DMS153 (cell line): ENCODE measurements around the gene NECAB3.
"Not testable (repeated sequence)": the region's sequence is repeated elsewhere in the genome, so short reads cannot be mapped to it uniquely, and the experiment has no call there.

Experiments used
- DNase-seq: peaks from one replicate; lab custom pipeline; 2025; lab: John Stamatoyannopoulos, UW

Gene NECAB3, protein sequence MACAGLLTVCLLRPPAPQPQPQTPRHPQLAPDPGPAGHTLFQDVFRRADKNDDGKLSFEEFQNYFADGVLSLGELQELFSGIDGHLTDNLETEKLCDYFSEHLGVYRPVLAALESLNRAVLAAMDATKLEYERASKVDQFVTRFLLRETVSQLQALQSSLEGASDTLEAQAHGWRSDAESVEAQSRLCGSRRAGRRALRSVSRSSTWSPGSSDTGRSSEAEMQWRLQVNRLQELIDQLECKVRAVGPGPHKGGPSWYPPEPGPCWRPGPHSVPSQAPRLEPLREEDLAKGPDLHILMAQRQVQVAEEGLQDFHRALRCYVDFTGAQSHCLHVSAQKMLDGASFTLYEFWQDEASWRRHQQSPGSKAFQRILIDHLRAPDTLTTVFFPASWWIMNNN

DNA sequence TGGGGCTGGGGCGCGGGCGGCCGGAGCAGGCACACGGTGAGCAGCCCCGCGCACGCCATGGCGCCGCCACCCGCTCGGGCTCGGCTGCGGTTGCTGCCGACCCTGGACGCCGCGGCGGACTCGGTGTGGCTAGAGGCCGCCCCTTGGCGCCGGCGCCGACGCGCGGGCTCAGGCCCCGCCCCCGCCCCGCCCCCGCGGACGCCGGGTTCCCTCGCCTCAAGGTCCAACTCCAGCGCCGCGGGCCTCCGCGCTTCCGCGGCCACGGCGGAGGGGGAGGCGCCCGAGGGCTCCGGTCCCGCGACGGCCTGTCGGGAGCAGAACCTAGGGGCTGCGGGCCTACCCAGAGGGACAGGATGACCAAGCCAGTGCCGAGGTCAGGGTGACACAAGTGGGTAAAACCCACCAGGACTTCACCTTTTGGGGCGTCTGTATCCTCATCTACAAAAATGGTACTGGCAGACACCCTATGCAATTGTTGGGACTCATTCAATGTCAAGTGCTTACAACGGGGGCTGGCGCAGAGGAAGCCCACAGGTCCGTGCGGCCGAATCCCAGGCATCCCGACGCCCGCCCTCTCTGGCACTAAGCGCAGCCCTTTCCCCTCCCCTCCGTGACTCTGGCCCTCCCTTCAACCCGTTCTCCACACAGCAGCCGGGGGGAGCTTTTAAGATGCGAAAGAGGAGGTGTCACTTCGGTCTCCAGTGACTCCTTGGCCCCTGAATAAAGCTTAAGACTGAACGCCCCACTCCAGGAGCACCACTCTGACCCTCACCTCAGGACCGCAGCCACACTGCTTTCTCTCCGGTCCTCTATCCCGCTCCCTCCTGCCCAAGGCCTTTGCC is at the start of gene NECAB3:
Gene NECAB3, minus strand, starts transcription at position 135 of the 842 bp plus-strand sequence. Its CDS starts 76 bp downstream, at position 59.
- DNase-seq: peak; percentile 52

DNA sequence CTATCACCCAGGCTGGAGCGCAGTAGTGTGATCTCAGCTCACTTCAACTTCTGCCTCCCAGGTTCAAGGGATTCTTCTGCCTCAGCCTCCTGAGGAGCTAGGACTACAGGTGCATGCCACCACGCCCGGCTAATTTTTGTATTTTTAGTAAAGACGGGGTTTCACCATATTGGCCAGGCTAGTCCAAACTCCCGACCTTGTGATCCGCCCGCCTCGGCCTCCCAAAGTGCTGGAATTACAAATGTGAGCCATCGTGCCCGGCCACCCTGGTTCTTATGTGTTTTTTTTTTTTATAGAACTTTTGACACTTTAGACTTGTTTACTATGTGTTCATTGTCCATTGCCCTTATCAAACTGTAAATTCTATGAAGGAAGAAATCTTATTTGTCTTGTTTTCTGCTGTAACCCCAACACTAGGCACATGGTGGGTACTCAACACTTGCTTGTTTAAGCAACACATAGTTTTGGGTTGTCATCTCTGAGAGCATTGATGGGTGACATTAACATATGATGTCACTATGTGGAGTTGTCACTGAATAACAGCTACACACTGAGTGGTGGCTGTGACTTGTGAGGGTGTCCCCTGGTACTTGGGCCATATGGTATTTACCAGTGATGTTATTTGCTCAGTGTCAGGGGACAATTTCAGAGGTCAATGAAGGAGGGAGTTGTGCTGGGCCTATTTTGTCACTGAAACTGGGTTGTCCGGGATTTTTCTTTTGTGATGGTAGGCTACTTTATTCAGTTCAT is 47.3 kb upstream of the NECAB3 start:
- no peak for DNase-seq

DNA sequence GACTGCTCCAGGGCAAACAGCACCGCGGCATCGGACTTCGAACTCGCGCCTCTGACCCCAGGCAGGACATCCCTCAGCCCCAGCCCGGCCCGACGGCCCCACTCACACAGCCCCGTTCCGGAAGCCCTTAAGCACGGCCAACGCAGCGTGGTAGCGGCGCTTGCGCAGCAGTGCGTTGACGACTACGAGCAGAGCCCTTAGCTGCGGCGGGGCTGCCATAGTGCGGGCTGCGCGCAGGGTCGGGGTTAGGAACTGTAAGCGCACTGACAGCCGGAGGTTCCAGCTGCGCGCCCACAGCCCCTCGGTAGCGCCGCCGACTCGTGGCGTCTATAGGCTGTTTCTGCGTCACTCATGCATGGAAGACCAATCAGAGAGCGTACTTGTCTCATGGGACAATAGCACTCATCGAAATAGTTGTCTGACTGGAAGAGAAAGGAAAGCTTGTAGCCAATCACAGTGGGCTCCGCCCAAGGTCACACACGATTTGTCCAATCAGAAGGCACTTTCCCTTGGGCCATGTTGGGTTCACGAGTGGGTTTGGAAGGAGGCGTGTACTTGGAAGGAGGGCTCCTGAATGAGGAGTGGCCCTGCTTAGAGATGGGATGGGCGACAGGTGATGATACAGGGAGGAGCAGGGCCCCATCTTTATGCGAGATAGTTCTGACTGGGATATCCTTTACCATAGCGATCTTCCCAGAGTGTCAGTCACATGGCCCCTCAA is 45.9 kb upstream of the NECAB3 start, which contains the start of gene PXMP4:
Gene PXMP4, minus strand, starts transcription at position 322 of the 721 bp plus-strand sequence. Its CDS starts 103 bp downstream, at position 219.
- DNase-seq: peak; percentile 100

DNA sequence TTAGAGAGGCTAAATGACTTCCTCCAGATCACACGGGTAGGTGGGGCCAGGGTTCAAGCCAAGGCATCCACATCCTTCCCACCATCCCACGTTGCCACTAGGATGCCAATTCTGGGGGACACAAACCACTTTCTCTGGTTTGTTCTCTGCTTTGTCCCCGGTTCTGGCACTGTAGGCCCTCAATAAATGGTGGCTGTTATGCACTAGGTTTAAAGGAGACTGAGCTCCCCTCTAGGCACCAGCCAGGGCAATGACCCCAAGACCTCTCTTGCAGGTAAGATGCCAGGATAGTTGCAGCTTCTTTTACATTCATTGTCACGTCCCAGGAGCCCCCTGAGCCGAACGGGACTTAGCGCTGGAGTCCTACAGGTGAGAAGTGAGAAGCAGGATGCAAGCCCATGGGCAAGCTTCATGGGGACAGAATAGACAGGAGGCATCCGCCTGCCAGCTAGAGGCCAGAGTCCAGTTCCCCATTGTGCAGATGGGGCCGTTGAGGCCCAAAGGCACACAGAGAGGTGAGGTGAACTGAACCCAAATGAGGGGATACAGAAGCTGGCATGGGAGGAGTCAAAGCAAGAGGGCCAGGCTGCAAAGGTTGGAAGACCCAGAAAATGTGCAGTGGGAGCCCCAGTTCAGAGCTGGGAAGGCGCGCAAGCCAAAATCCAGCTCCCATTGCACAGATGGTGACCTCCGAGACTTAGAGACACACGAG is 45.2 kb upstream of the NECAB3 start:
- DNase-seq: no peak

DNA sequence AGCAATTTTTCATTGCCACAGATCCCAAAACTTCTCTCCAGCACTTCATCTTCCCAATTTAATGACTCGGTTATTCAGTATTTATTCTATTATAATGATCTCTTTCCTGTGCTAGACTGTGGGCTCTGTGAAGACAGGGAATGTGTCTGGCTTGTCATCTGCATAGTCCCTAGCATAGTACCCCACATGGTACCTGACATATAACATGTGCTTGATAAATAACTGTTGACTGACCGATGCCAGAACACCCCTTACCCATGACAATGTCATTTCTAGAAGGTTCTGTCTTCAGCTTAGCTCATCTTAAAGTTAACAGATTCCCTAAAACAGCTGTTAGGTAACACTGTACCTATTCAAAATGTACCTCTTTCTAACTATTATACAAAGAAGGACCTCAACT is 42.3 kb upstream of the NECAB3 start:
- DNase-seq: no peak

DNA sequence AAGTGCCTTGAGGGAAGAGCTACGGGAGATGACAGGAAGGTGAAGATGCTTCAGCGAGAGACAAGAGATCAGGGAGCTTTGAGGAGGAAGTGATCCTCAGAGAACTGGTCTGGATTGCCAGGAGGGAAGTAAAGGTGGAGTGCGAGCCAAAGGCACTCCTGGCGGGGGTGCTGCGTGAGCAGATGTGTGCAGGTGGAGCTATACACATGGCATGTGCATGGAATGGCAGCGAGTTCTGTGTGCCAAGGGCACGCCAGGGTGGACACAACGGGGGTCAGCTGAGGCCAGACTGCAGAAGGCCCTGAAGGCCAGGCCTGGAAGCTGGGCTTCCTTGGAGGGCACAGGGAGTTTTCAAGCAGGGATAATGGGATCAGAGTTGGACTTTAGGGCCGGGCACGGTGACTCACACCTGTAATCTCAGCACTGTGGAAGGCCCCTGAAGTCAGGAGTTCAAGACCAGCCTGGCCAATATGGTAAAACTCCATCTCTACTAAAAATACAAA is 39.7 kb upstream of the NECAB3 start:
- DNase-seq: no peak

DNA sequence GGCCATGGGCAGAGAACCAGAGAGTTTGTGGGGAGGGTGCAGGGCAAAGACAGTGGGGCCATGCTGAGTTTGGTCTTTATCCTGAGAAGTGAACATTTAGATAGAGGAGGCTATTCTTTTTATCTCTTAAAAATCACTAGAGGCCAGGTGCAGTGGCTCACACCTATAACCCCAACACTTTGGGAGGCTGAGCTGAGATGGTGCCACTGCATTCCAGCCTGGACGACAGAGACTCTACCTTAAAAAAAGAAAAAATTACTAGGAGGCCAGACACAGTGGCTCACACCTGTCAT is 37.2 kb upstream of the NECAB3 start:
- DNase-seq: no peak

DNA sequence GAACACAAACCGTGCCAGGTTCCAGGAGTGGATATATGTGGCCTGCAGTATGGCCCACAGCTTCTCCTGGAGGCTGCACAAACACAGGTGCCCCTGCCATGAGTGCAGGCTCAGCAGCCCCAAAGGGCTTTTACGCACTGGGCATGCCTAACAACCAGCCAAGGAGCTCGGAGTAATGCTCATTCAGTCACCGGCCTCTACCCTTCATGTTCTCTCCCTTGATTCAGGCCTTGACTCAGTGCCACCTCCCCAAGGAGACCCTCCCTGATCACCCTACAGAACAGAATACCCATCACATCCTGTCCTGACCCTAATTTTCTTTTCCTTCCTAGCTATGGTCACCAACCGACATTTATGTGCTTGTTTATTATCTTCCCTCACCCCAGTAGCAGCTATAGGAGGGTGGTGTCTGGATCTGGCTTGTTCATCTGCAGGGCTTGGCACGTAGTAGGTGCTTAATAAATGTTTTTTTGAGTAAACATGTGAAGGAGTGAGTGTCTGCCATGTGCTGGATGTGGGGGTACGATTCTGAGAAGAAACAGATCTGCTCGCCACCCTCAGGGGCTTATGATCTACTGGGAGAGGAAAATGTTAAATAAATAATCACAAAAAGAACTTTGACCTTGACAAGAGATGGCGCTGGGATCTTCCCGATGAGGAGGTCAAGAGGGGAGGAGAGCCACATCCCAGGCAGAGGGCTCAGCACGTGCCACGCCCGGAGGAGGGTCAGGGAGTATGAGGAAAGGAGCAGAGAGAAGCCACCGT is 36.6 kb upstream of the NECAB3 start:
- no peak for DNase-seq

DNA sequence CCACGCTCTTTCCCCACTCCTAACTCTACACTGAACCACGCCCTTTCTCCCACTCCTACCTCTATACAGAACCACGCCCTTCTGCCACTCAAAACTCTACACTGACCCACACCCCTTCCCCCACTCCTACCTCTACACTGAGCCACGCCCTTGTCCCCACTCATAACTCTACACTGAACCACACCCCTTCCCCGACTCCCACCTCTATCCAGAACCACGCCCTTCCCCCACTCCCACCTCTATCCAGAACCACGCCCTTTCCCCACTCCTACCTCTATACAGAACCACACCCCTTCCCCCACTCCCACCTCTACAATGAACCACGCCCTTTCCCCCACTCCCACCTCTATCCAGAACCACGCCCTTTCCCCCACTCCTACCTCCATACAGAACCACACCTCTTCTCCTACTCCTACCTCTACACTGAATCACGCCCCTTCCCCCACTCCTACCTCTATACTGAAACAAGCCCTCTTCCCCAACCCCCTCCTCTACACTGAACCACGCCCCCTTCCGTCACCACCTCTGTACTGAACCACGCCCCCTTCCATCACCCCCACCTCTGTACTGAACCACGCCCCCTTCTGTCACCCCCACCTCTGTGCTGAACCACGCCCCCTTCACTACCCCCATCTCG is 35.8 kb upstream of the NECAB3 start:
- no peak for DNase-seq

DNA sequence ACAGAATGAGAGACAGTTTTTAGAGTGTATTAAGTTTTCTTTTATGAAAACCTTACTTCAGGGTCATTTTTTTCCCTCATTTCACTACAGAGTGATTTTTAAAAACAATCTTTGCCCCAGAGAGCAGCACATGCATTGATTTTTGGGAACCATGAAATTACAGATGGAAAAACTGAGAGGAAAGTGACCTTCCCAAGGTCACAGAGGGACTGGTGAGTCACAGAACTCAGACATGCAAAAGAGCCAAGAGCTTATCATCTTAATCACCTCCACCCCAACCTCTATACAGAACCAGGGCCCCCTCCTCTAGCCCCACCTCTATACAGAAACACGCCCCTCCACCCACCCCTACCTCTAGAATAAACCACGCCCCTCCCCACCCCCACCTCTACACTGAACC is 35.2 kb upstream of the NECAB3 start:
- no peak for DNase-seq

DNA sequence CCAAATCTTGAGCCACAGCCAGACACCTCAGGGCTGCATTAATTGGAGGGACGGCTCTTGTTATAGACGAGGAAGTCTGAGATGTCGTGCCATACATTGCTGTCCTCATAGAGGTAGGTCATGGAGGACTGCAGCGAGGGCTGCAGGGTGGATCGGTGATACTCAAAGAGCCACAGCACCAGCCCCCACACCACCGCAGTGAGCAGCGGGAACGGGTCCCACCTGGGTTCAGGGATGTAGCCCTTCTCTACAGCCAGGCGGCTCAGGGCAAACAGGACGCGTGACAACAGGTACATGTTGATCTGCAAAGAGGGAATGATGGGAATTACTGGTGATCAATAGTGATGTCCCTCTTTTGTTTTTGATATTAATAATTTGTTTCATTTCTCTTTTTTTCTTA is 33.4 kb upstream of the NECAB3 start:
- no peak for DNase-seq

DNA sequence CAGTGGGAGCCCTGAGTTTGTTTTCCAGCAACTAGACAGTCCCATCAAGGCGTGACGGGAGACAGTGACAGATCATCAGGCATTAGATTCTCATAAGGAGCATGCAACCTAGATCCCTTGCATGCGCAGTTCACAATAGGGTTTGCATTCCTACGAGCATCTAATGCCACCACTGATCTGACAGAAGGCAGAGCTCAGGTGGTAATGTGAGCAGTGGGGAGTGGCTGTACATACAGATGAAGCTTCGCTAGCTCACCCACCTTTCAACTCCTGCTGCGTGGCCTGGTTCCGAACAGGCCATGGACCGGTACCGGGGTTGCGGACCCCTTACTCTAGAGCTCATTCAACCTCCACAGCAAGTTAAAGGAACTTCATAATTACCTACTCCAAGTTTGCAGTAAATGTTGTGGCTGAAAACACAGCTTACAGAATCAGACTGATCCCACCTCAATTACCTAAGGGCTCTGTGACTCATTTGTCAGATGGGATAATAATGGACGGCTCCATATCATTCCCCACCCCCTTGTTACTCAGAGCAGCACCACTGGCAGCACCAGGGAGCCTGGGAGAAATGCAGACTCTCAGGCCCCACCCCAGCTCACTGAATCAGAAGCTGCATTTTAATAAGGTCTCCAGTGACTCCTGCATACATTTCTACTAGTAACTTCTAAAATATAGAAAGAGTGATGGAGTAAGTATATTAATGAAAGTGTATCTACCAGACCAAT is 30.1 kb upstream of the NECAB3 start:
- no peak for DNase-seq

DNA sequence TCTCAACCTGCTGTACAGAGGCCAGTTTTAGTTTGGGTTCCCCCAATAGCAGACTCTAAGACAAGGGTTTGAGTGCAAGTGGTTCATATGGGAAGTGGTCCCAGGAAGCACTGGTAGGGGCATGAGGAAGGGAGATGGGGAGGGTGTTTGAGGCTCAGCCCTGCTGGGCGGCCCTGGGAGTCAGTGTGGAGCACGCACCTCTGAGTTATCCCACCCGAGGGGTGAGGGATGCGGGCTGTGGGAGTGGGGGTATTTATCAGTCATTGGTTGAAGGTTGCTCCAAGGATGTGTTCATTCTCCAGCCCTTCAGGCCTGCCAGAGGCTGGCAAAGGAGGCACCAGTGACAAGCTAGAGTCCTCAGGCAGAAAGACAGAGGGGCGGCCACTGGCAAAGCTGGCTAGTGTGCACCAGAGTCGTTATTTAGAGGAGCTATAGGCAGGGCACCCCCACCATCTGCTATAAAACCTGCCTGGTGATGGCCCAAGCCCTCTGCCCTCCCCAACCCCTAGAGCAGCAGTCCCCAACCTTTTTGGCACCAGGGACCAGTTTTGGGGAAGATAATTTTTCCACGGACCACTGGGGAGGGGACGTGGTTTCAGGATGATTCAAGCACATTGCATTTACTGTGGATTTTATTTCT is 29.4 kb upstream of the NECAB3 start:
- no peak for DNase-seq

DNA sequence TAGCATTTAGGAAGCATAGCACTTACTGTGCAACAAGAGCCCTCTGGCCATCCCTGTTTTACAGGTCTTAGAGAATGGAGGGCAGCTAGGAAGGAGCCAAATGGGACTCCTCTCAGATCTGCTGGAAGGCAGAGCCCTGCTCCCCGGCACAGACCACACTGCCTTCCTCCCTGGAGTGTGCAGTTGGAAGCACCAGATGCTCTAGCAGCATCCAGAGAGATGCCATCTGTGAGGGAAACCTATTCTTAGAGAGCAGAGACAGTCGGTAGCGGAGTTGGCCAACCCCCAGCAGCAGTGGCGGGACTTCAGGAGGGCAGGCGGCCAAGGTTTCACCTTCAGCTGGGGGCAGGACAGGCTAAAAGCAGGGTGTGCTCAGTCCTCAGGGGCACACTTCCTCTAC is 28.6 kb upstream of the NECAB3 start:
- DNase-seq: no peak

DNA sequence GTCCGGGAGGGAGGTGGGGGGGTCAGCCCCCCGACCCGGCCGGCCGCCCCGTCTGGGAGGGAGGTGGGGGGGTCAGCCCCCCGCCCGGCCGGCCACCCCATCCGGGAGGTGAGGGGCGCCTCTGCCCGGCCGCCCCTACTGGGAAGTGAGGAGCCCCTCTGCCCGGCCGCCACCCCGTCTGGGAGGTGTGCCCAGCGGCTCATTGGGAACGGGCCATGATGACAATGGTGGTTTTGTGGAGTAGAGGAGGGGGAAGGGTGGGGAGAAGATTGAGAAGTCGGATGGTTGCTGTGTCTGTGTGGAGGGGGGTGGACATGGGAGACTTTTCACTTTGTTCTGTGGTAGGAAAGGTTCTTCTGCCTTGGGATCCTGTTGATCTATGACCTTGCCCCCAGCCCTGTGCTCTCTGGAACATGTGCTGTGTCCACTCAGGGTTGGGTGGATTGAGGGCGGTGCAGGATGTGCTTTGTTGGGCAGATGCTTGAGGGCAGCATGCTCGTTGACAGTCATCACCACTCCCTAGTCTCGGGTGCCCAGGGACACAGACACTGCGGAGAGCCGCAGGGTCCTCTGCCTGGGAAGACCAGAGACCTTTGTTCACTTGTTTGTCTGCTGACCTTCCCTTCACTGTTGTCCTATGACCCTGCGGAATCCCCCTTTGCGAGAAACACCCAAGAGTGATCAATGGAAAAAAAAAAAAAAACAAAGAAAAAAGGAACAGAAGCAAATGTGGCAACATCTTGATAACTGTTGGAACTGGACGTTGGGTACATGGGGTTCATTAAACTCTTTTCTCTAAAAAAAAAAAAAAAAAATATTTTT is 27.6 kb upstream of the NECAB3 start:
- DNase-seq: no peak

DNA sequence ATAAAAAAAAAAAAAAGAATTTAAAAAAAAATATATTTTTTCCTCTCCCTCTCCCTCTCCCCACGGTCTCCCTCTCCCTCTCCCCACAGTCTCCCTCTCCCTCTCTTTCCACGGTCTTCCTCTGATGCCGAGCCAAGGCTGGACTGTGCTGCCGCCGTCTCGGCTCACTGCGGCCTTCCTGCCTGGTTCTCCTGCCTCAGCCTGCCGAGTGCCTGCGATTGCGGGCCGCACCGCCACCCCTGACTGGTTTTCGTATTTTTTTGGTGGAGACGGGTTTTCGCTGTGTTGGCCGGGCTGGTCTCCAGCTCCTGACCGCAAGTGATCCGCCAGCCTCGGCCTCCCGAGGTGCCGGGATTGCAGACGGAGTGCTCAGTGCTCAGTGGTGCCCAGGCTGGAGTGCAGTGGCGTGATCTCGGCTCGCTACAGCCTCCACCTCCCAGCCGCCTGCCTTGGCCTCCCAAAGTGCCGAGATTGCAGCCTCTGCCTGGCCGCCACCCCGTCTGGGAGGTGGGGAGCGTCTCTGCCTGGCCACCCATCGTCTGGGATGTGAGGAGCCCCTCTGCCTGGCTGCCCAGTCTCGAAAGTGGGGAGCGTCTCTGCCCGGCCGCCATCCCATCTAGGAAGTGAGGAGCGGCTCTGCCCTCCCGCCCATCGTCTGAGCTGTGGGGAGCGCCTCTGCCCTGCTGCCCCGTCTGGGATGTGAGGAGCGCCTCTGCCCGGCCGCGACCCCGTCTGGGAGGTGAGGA is 26.6 kb upstream of the NECAB3 start:
- not testable (repeated sequence) for DNase-seq

DNA sequence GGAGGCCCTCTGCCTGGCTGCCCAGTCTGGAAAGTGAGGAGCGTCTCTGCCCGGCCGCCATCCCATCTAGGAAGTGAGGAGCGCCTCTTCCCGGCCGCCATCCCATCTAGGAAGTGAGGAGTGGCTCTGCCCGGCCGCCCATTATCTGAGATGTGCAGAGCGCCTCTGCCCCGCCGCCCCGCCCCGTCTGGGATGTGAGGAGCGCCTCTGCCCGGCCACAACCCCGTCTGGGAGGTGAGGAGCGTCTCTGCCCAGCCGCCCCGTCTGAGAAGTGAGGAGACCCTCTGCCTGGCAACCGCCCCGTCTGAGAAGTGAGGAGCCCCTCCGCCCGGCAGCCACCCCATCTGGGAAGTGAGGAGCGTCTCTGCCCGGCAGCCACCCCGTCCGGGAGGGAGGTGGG is 24.7 kb upstream of the NECAB3 start:
- DNase-seq: not testable (repeated sequence)
